ENCODE measurements around the gene SUMF2. TPM values are rescaled to one million over a fixed set of nuclear protein-coding genes. Genes with fewer than 3 reads are reported as not detected.
A peak's percentile ranks its signal among the peaks of the same experiment; 100 is the strongest.
"Not testable (repeated sequence)": the region's sequence is repeated elsewhere in the genome, so short reads cannot be mapped to it uniquely, and the experiment has no call there.

Gene SUMF2
- total RNA-seq, 1 donor from 2014 or later, result 87.8 TPM

DNA sequence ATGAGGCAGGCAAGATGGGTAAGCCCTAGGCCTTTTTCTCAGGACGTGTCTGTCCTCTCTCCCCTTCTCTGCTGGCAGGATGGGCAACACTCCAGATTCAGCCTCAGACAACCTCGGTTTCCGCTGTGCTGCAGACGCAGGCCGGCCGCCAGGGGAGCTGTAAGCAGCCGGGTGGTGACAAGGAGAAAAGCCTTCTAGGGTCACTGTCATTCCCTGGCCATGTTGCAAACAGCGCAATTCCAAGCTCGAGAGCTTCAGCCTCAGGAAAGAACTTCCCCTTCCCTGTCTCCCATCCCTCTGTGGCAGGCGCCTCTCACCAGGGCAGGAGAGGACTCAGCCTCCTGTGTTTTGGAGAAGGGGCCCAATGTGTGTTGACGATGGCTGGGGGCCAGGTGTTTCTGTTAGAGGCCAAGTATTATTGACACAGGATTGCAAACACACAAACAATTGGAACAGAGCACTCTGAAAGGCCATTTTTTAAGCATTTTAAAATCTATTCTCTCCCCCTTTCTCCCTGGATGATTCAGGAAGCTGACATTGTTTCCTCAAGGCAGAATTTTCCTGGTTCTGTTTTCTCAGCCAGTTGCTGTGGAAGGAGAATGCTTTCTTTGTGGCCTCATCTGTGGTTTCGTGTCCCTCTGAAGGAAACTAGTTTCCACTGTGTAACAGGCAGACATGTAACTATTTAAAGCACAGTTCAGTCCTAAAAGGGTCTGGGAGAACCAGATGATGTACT lies 15.5 kb downstream of the SUMF2 start:
- Histone ChIP-seq H3K27me3 (ENCODE audit: insufficient read depth, low read length) (no peaks in the 10 kb centered on the region), H3K79me2 (ENCODE audit: insufficient read depth, low read length) (no peaks in the 10 kb centered on the region), H3K27ac (ENCODE audit: low read depth, low read length) (no peak overlapping the region), H3K4me2 (ENCODE audit: low read length) (no peak overlapping the region), H4K20me1 (ENCODE audit: insufficient read depth, low read length) (peaks cover 11% of the 10 kb centered on the region), H3K36me3 (ENCODE audit: insufficient read depth, low read length) (peaks cover 6% of the 10 kb centered on the region), H3K9me3 (ENCODE audit: insufficient read depth, low read depth, low read length) (no peaks in the 10 kb centered on the region), H2AFZ (ENCODE audit: low read depth, low read length) (no peak overlapping the region), H3K4me1 (ENCODE audit: insufficient read depth, low read length) (peaks cover 11% of the 10 kb centered on the region), H3K4me3 (ENCODE audit: insufficient read depth, low read depth, low read length) (no peak overlapping the region), H3K9ac (ENCODE audit: low read length) (peak overlapping the region; percentile 48)
- FAIRE-seq (no peak), DNase-seq (ENCODE audit: low read depth) (peak; percentile 57)
- peaks cover 11% of the 10 kb centered on the region for H3K36me3 Mint-ChIP-seq (ENCODE audit: low read depth, unreplicated experiment)
- no peaks in the 10 kb centered on the region for H3K27me3 Mint-ChIP-seq (ENCODE audit: low read depth, unreplicated experiment)
- H3K27ac Mint-ChIP-seq (ENCODE audit: unreplicated experiment), result peak overlapping the region; percentile 69
- H3K4me3 Mint-ChIP-seq (ENCODE audit: unreplicated experiment), result no peak overlapping the region
- peaks cover 5% of the 10 kb centered on the region for H3K4me1 Mint-ChIP-seq (ENCODE audit: low read depth, unreplicated experiment)
- TF ChIP-seq EZH2 (IDR thresholded peaks at IDR 0.05; ENCODE audit: insufficient read depth, low read length), result no peak
- TF ChIP-seq, protein P1, sequence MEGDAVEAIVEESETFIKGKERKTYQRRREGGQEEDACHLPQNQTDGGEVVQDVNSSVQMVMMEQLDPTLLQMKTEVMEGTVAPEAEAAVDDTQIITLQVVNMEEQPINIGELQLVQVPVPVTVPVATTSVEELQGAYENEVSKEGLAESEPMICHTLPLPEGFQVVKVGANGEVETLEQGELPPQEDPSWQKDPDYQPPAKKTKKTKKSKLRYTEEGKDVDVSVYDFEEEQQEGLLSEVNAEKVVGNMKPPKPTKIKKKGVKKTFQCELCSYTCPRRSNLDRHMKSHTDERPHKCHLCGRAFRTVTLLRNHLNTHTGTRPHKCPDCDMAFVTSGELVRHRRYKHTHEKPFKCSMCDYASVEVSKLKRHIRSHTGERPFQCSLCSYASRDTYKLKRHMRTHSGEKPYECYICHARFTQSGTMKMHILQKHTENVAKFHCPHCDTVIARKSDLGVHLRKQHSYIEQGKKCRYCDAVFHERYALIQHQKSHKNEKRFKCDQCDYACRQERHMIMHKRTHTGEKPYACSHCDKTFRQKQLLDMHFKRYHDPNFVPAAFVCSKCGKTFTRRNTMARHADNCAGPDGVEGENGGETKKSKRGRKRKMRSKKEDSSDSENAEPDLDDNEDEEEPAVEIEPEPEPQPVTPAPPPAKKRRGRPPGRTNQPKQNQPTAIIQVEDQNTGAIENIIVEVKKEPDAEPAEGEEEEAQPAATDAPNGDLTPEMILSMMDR (IDR thresholded peaks at IDR 0.05; ENCODE audit: insufficient read depth, low read depth, low read length), result peak; percentile 64
- no peaks in the 10 kb centered on the region for H3K9me3 Mint-ChIP-seq (ENCODE audit: unreplicated experiment)

GRCh38 chr7:56080726-56081435 lies 16.8 kb downstream of the SUMF2 start:
- H3K9me3 ChIP-seq (ENCODE audit: insufficient read depth, low read depth, low read length); H3K27ac ChIP-seq (ENCODE audit: low read depth, low read length); H3K4me3 ChIP-seq (ENCODE audit: insufficient read depth, low read depth, low read length); H3K27ac Mint-ChIP-seq (ENCODE audit: unreplicated experiment); H3K4me1 Mint-ChIP-seq (ENCODE audit: low read depth, unreplicated experiment); H4K20me1 ChIP-seq (ENCODE audit: insufficient read depth, low read length); DNase-seq (ENCODE audit: low read depth); H3K79me2 ChIP-seq (ENCODE audit: insufficient read depth, low read length); FAIRE-seq; H3K9ac ChIP-seq (ENCODE audit: low read length); H3K36me3 ChIP-seq (ENCODE audit: insufficient read depth, low read length); H3K4me3 Mint-ChIP-seq (ENCODE audit: unreplicated experiment); H3K4me2 ChIP-seq (ENCODE audit: low read length); H3K27me3 Mint-ChIP-seq (ENCODE audit: low read depth, unreplicated experiment); H2AFZ ChIP-seq (ENCODE audit: low read depth, low read length); H3K27me3 ChIP-seq (ENCODE audit: insufficient read depth, low read length); H3K9me3 Mint-ChIP-seq (ENCODE audit: unreplicated experiment): not testable (repeated sequence)
- H3K4me1 ChIP-seq (ENCODE audit: insufficient read depth, low read length), result peaks cover 11% of the 10 kb centered on the region
- H3K36me3 Mint-ChIP-seq (ENCODE audit: low read depth, unreplicated experiment), result peaks cover 11% of the 10 kb centered on the region

- Mint-ChIP-seq H3K27ac (ENCODE audit: unreplicated experiment) (no peak overlapping the region), H3K4me3 (ENCODE audit: unreplicated experiment) (no peak overlapping the region), H3K36me3 (ENCODE audit: low read depth, unreplicated experiment) (peaks cover 8% of the 10 kb centered on the region), H3K9me3 (ENCODE audit: unreplicated experiment) (no peaks in the 10 kb centered on the region), H3K27me3 (ENCODE audit: low read depth, unreplicated experiment) (no peaks in the 10 kb centered on the region), H3K4me1 (ENCODE audit: low read depth, unreplicated experiment) (peaks cover 5% of the 10 kb centered on the region)
- no peak overlapping the region for H3K4me2 ChIP-seq (ENCODE audit: low read length)
- DNase-seq (ENCODE audit: low read depth) (no peak), FAIRE-seq (no peak)
- H2AFZ ChIP-seq (ENCODE audit: low read depth, low read length), result no peak overlapping the region
- H3K79me2 ChIP-seq (ENCODE audit: insufficient read depth, low read length), result no peaks in the 10 kb centered on the region
- no peaks in the 10 kb centered on the region for H3K27me3 ChIP-seq (ENCODE audit: insufficient read depth, low read length)
- H3K36me3 ChIP-seq (ENCODE audit: insufficient read depth, low read length), result peaks cover 6% of the 10 kb centered on the region
- no peak overlapping the region for H3K4me3 ChIP-seq (ENCODE audit: insufficient read depth, low read depth, low read length)
- H3K9me3 ChIP-seq (ENCODE audit: insufficient read depth, low read depth, low read length), result no peaks in the 10 kb centered on the region
- H4K20me1 ChIP-seq (ENCODE audit: insufficient read depth, low read length), result peaks cover 8% of the 10 kb centered on the region
- TF ChIP-seq EZH2 (IDR thresholded peaks at IDR 0.05; ENCODE audit: insufficient read depth, low read length), result no peak
- TF ChIP-seq, protein P1 (IDR thresholded peaks at IDR 0.05; ENCODE audit: insufficient read depth, low read depth, low read length), result no peak
- no peak overlapping the region for H3K27ac ChIP-seq (ENCODE audit: low read depth, low read length)
- H3K9ac ChIP-seq (ENCODE audit: low read length), result no peak overlapping the region
- H3K4me1 ChIP-seq (ENCODE audit: insufficient read depth, low read length), result peaks cover 11% of the 10 kb centered on the region
These were observed 17.7 kb downstream of the SUMF2 start for GRCh38 chr7:56081626-56082340.
